Karpas-422 (cell line): ENCODE data around the gene GGN. TPM values are rescaled to one million over a fixed set of nuclear protein-coding genes. Genes with fewer than 3 reads are reported as not detected.
A peak's percentile ranks its signal among the peaks of the same experiment; 100 is the strongest.
"Not testable (repeated sequence)": the region's sequence is repeated elsewhere in the genome, so short reads cannot be mapped to it uniquely, and the experiment has no call there.

Experiments
- DNase-seq: peaks from one replicate; pipeline ENCODE4 v3.0.0-alpha.2; 2015
- H2AFZ ChIP-seq: fragments of 200-600 bp; sonication (generic); 2 replicates; pipeline ENCODE4 v1.6.1; 2014; ENCODE audit warnings: antibody characterized with exemption, low read length, mixed read lengths
- H3K27ac ChIP-seq: fragments of 200-600 bp; sonication (generic); 2 replicates; pipeline ENCODE4 v1.5.1; 2014; ENCODE audit warnings: mild to moderate bottlenecking, low read length, moderate library complexity
- H3K27me3 ChIP-seq: fragments of 200-600 bp; sonication (generic); 2 replicates; pipeline ENCODE4 v1.6.1; 2014; ENCODE audit warnings: low read length, mixed read lengths
- H3K36me3 ChIP-seq: fragments of 200-600 bp; sonication (generic); 2 replicates; pipeline ENCODE4 v1.6.1; 2014; ENCODE audit warnings: low read length, mixed read lengths; ENCODE audit not compliant: insufficient read depth
- H3K4me1 ChIP-seq: fragments of 200-600 bp; sonication (generic); 2 replicates; pipeline ENCODE4 v1.6.1; 2014; ENCODE audit warnings: mild to moderate bottlenecking, low read length, mixed read lengths
- H3K4me2 ChIP-seq: fragments of 200-600 bp; sonication (generic); 2 replicates; pipeline ENCODE4 v1.6.1; 2014; ENCODE audit warnings: low read length, low read depth, mild to moderate bottlenecking; ENCODE audit not compliant: poor library complexity, severe bottlenecking
- H3K4me3 ChIP-seq: fragments of 200-600 bp; sonication (generic); 2 replicates; pipeline ENCODE4 v1.5.1; 2014; ENCODE audit warnings: mild to moderate bottlenecking, antibody characterized with exemption, low read length, mixed read lengths
- H3K79me2 ChIP-seq: fragments of 200-600 bp; sonication (generic); 2 replicates; pipeline ENCODE4 v1.6.1; 2014; ENCODE audit warnings: mild to moderate bottlenecking, low read length, mixed read lengths
- H3K9ac ChIP-seq: fragments of 200-600 bp; sonication (generic); 2 replicates; pipeline ENCODE4 v1.6.0; 2014; ENCODE audit warnings: low read length
- H3K9me2 ChIP-seq: fragments of 200-600 bp; sonication (generic), shearing (Covaris generic); replicated peaks from 2 replicates; pipeline ENCODE4 v1.6.0; 2014; ENCODE audit warnings: mild to moderate bottlenecking, low read length, moderate library complexity; ENCODE audit not compliant: insufficient read depth
- H3K9me3 ChIP-seq: fragments of 300-700, 200-600 bp; sonication (generic); 2 replicates; pipeline ENCODE4 v1.6.1; 2014; ENCODE audit warnings: low read length, mixed read lengths
- H4K20me1 ChIP-seq: fragments of 200-600 bp; sonication (generic); 2 replicates; pipeline ENCODE4 v1.6.1; 2014; ENCODE audit warnings: mild to moderate bottlenecking, antibody characterized with exemption, low read length, low read depth; ENCODE audit not compliant: insufficient read depth
- total RNA-seq: library from RNA; depleted of rRNA; stranded (reverse); fragments of >200 nt; shearing (Covaris generic); gene quantifications from 2 replicates; pipeline ENCODE4 v1.2.3, GENCODE V29; 2014; ENCODE audit warnings: low replicate concordance

The GGN gene
- total RNA-seq, 1 experiment from 2014 or later = not detected

GRCh38 chr19:38373907-38374331 lies 13.9 kb downstream of the GGN start:
- peak overlapping the region; percentile 71 for H3K4me3 ChIP-seq
- peak overlapping the region; percentile 67 for H3K9ac ChIP-seq
- H3K4me1 ChIP-seq = peaks cover 19% of the 10 kb centered on the region
- peaks cover 4% of the 10 kb centered on the region; the same call in 1 of the 2 replicates for H3K36me3 ChIP-seq
- DNase-seq = no peak
- H3K27me3 ChIP-seq = no peaks in the 10 kb centered on the region
- H3K9me2 ChIP-seq = no peaks in the 10 kb centered on the region
- H3K79me2 ChIP-seq = peaks cover 33% of the 10 kb centered on the region
- H4K20me1 ChIP-seq = peaks cover 6% of the 10 kb centered on the region; the same call in 1 of the 2 replicates
- no peaks in the 10 kb centered on the region for H3K9me3 ChIP-seq
- H3K4me2 ChIP-seq = peak overlapping the region; percentile 90
- H2AFZ ChIP-seq = peak overlapping the region; percentile 73
- H3K27ac ChIP-seq = no peak overlapping the region

- Histone ChIP-seq H3K9me3 (no peaks in the 10 kb centered on the region), H3K4me1 (peaks cover 15% of the 10 kb centered on the region), H3K27ac (no peak overlapping the region), H3K27me3 (no peaks in the 10 kb centered on the region), H4K20me1 (peaks cover 5% of the 10 kb centered on the region; the same call in 1 of the 2 replicates), H3K36me3 (no peaks in the 10 kb centered on the region), H3K9ac (no peak overlapping the region), H3K4me2 (no peak overlapping the region), H3K9me2 (no peaks in the 10 kb centered on the region), H3K79me2 (peaks cover 13% of the 10 kb centered on the region), H3K4me3 (no peak overlapping the region), H2AFZ (no peak overlapping the region)
- DNase-seq = no peak
These were observed 16.8 kb downstream of the GGN start for GRCh38 chr19:38371081-38371480.

GRCh38 chr19:38370299-38370698 lies 17.5 kb downstream of the GGN start:
- no peak for DNase-seq
- Histone ChIP-seq H3K4me1 (peaks cover 7% of the 10 kb centered on the region), H3K9ac (no peak overlapping the region), H3K27me3 (no peaks in the 10 kb centered on the region), H3K4me3 (no peak overlapping the region), H3K36me3 (no peaks in the 10 kb centered on the region), H3K9me2 (no peaks in the 10 kb centered on the region), H3K79me2 (peaks cover 5% of the 10 kb centered on the region), H3K4me2 (no peak overlapping the region), H3K27ac (no peak overlapping the region), H2AFZ (no peak overlapping the region), H3K9me3 (no peaks in the 10 kb centered on the region), H4K20me1 (no peaks in the 10 kb centered on the region)

DNA sequence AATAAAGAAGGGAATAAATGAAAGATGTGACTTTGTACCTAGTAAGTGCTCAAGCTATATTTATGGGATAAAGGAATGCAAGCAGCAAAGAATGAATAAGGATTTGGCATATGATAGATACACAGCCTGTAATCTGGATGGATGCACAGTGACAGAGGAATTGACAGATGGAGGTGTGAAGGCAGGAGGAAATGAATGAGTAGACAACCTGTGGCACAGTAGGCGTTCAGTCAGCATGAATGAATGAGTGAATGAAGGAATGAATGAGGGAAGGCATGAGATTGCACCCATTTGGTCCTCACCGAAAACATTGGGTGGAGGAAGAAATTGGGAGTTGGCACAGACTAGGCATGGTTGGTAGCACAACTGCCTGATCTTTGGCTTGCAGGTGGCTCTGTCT lies 18.2 kb downstream of the GGN start:
- Histone ChIP-seq H3K4me2 (no peak overlapping the region), H3K27ac (no peak overlapping the region), H3K36me3 (no peaks in the 10 kb centered on the region), H3K9me3 (no peaks in the 10 kb centered on the region), H3K4me3 (no peak overlapping the region), H3K27me3 (no peaks in the 10 kb centered on the region), H3K79me2 (no peaks in the 10 kb centered on the region), H3K9ac (no peak overlapping the region), H4K20me1 (no peaks in the 10 kb centered on the region), H3K9me2 (no peaks in the 10 kb centered on the region), H3K4me1 (peaks cover 7% of the 10 kb centered on the region), H2AFZ (no peak overlapping the region)
- DNase-seq = no peak

DNA sequence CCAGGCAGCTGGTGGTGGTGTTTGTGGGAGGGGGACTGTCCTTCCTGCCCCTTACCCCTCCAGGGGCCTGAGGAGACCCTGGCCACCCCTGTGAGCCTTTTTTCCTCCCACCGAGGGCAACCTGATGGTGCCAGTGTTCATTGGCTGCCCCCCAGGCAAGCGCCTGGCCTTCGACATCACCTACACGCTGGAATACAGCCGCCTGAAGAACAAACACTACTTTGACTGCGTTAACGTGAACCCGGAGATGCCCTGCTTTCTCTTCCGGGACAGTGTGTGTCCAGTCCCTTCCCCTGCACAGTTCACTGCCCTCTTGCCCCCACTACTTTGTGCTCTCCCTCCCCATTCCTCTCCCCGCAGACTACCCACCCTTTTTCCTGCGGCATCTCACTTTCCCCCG lies 20.8 kb downstream of the GGN start:
- no peak overlapping the region for H3K9ac ChIP-seq
- H3K36me3 ChIP-seq = no peaks in the 10 kb centered on the region
- no peak for DNase-seq
- no peaks in the 10 kb centered on the region for H3K27me3 ChIP-seq
- peaks cover 10% of the 10 kb centered on the region for H3K4me1 ChIP-seq
- no peak overlapping the region for H3K4me2 ChIP-seq
- H3K4me3 ChIP-seq = no peak overlapping the region
- no peaks in the 10 kb centered on the region for H4K20me1 ChIP-seq
- H3K79me2 ChIP-seq = no peaks in the 10 kb centered on the region
- H2AFZ ChIP-seq = no peak overlapping the region
- H3K9me3 ChIP-seq = no peaks in the 10 kb centered on the region
- no peaks in the 10 kb centered on the region for H3K9me2 ChIP-seq
- H3K27ac ChIP-seq = no peak overlapping the region

GRCh38 chr19:38362946-38363688 lies 24.7 kb downstream of the GGN start:
- H3K27me3 ChIP-seq, DNase-seq, H3K9ac ChIP-seq, H3K9me2 ChIP-seq, H3K9me3 ChIP-seq, H4K20me1 ChIP-seq, H3K36me3 ChIP-seq, H3K27ac ChIP-seq, H2AFZ ChIP-seq, H3K79me2 ChIP-seq: not testable (repeated sequence)
- H3K4me1 ChIP-seq = peaks cover 11% of the 10 kb centered on the region
- peak overlapping the region; percentile 55; the same call in 1 of the 2 replicates for H3K4me3 ChIP-seq
- peak overlapping the region; percentile 62 for H3K4me2 ChIP-seq

DNA sequence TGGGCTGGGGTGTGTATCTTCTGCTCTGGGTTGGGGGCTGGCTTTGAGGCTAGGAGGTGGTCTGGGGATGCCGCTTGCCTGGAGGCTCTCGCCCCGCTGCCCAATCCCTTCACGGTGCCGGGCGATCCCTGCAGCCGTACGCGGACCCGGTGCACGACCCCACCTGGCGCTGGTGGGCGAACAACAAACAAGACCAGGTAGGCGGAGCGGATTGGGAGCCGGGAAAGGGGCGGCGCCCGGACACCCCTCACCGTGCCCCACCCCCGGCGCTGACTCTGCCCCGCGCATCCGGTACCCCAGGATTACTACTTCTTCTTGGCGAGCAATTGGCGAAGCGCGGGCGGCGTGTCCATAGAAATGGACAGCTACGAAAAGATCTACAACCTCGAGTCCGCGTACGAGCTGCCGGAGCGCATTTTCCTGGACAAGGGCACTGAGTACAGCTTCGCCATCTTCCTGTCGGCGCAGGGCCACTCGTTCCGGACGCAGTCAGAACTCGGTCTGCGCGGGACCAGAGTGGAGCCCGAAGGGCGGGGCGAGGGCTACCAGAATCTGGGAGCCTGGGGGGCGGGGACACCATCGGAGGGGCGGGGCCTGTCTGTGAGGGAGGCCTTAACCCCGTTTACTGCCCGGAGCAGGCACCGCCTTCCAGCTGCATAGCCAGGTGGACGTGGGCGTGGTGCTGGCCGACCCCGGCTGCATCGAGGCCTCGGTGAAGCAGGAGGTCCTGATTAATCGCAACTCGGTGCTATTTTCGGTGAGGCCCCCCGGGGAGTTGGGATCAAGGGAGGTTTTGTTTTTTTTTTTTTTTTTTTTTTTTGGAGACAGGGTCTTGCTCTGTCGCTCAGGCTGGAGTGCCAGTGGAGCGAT lies 25.5 kb downstream of the GGN start:
- Histone ChIP-seq H3K4me1 (peaks cover 11% of the 10 kb centered on the region), H3K27ac (no peak overlapping the region), H3K9ac (peak overlapping the region; percentile 43), H3K36me3 (no peaks in the 10 kb centered on the region), H3K27me3 (no peaks in the 10 kb centered on the region), H4K20me1 (no peaks in the 10 kb centered on the region), H3K4me2 (peak overlapping the region; percentile 62), H3K79me2 (no peaks in the 10 kb centered on the region), H3K4me3 (peak overlapping the region; percentile 55; the same call in 1 of the 2 replicates), H3K9me2 (no peaks in the 10 kb centered on the region), H2AFZ (peak overlapping the region; percentile 75; the same call in 1 of the 2 replicates), H3K9me3 (no peaks in the 10 kb centered on the region)
- peak; percentile 76 for DNase-seq

DNA sequence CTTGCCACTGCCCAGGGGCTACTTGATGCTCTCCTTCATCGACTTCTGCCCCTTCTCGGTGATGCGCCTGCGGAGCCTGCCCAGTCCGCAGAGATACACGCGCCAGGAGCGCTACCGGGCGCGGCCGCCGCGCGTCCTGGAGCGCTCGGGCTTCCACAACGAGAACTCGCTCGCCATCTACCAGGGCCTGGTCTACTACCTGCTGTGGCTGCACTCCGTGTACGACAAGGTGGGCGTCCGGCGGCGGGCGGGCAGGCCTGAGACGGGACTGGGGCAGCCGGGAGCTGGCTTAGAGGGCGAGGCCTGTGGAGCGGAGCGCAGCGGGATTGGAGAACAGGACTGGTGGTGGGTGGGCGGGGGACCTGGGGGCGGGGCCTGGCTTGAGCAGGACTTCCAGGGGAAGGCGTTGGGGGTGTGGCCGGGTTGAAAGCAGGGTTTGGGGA lies 26.2 kb downstream of the GGN start:
- H2AFZ ChIP-seq = no peak overlapping the region
- no peaks in the 10 kb centered on the region for H4K20me1 ChIP-seq
- no peaks in the 10 kb centered on the region for H3K36me3 ChIP-seq
- H3K9me2 ChIP-seq = no peaks in the 10 kb centered on the region
- DNase-seq = peak; percentile 68
- peaks cover 11% of the 10 kb centered on the region for H3K4me1 ChIP-seq
- no peak overlapping the region for H3K27ac ChIP-seq
- no peak overlapping the region for H3K9ac ChIP-seq
- peak overlapping the region; percentile 62 for H3K4me2 ChIP-seq
- no peaks in the 10 kb centered on the region for H3K27me3 ChIP-seq
- H3K9me3 ChIP-seq = no peaks in the 10 kb centered on the region
- H3K4me3 ChIP-seq = peak overlapping the region; percentile 55; the same call in 1 of the 2 replicates
- H3K79me2 ChIP-seq = no peaks in the 10 kb centered on the region
